LHCN-M2 (cell line): ENCODE results near the gene YAF2. TPM values are rescaled to one million over a fixed set of nuclear protein-coding genes. Genes with fewer than 3 reads are reported as not detected.
"Not testable (repeated sequence)": the region's sequence is repeated elsewhere in the genome, so short reads cannot be mapped to it uniquely, and the experiment has no call there.

Source experiments
- DNase-seq: peaks from one replicate; pipeline ENCODE4 v3.0.0-alpha.2; 2012; ENCODE audit warnings: low read depth
- total RNA-seq: library from RNA; depleted of rRNA; stranded (reverse); fragments of >200 nt; gene quantifications from 2 replicates; pipeline ENCODE4 v1.2.3, GENCODE V29; 2014

YAF2 gene
- total RNA-seq, 1 experiment from 2014 or later: 17.7 TPM

- no peak for DNase-seq
Measured at GRCh38 chr12:42255221-42255865, 17.3 kb upstream of the YAF2 start.

DNA sequence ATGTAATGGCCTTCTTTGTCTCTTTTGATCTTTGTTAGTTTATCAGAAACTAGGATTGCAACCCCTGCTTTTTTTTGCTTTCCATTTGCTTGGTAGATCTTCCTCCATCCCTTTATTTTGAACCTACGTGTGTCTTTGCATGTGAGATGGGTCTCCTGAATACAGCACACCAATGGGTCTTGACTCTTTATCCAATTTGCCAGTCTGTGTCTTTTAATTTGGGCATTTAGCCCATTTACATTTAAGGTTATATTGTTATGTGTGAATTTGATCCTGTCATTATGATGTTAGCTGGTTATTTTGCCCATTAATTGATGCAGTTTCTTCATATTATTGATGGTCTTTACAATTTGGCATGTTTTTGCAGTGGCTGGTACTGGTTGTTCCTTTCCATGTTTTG lies 14.6 kb upstream of the YAF2 start:
- not testable (repeated sequence) for DNase-seq

- DNase-seq: not testable (repeated sequence)
Measured at GRCh38 chr12:42249033-42249432, 11.0 kb upstream of the YAF2 start.

DNA sequence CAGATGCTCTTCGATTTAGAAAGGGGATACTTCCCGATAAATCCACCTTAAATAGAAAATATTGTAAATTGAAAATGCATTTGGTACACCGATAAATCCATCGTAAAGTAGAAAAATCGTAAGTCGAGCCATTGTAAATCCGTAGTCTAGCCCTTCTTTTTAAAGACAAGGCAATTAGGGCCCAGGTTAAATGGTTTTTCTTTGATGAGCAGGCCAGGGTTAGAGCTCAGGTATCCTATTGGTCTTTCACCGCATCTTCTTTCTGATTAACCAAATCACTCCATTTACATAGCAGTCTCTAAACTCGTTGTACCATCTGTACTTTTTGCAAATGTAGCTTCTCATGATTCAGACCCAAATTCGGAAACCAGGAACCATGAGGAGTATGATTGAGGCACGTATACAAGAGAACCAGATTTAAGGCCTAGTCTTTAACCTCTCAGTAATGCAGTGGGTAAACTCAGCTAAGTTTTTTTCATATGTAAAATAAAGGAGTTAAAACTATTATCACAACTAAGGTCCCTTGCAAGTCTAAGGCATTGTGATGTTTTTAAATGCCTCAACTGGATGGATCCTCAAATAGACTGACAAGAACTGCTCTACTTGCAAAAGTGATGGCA lies 2.2 kb upstream of the YAF2 start:
- DNase-seq: no peak

- DNase-seq: no peak
Measured at GRCh38 chr12:42237853-42238239, 202 bp downstream of the YAF2 start.

DNA sequence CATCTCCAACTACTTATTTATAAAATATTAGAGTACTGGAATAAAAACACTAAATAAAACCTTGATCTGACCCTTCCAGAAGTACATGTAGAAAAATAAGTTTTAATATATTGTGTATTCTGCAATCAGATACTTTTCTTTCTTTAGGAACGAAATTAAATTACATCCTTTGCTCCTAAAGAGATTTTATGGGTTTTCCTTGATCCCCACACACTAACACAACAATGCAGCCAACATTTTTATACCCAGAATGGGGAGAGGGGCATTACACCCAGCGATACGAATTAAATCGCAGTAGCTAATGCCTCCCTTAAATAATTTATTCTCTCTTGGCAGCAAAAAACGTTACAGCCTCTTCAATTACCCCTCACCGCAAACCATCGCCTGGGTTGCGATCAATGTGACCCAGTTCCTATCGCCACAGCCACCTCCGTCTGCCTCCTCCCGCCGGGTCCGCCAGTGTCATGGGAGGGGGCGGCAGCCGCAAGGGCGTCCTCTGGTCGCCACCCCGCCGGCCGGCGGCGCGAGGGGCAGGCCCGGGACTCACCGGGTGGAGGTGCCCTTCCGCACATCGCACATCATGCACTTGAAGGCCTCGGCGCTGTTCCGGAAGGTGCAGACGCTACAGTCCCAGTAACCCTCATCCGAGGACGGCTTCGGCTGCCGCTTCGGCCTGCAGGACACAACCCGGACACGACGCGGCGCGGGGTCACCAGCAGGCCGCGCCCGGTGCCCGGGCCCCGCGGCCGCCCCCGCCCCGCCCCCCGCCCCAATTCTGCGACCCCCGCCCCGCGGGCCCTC lies 796 bp downstream of the YAF2 start:
- DNase-seq: peak; percentile 80

DNA sequence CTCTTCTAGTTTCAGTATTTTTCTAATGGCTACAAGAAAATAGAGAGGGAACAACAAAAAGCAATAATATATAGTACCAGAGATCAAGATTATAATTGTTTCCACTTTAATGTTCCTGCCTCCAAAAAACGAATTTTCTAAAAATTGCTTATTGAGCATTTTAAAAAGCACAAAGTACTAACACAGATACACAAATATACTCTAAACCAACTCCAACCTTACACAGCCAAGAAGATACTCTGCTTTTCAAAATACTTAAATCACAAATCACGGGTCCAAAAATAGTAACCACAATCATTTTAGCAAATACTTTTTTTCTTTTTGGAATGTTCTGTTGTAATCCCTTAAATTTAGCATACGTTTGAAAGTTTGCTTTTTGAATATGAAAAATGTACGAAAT lies 2.0 kb downstream of the YAF2 start:
- no peak for DNase-seq

DNA sequence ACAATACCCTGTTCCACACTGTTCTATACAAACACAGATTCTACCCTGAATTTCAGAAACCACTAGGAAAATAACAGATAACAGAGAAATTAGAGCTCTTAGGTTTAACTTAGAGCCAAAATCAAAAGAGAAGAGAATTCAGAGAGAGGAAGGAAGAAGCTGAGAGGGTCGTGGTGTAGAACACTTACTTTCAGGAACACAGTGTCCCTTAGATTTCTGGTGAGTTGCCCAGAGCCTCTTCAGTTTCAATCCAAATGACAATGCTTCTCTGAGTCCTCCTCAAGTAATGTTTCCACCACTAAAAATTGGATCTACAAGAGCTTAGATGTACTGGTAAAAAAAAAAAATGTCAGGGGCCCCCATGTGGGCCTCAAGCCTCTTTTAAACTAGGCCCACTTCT lies 2.6 kb downstream of the YAF2 start:
- no peak for DNase-seq

DNA sequence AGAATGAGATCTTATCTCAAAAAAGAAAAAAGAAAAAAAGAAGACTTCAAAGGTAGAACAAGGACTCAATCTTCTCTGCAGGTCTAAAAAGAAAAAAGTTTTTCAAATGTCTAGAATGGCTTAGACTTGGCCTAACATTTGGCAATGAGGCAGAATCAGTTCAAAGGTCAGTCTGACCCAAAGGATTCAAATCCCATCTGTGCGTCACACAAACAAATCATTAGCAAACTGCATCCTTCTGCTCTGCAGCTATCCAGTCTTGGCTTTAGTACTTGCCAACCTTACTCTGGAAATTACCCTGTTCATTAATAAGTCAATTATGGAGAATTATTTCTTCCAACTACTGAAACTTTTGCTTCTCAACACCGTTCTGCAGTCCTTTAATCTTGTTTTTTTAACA lies 3.1 kb downstream of the YAF2 start:
- no peak for DNase-seq

- DNase-seq: not testable (repeated sequence)
Measured at GRCh38 chr12:42227525-42227924, 10.5 kb downstream of the YAF2 start.

GRCh38 chr12:42224501-42224900 lies 13.5 kb downstream of the YAF2 start:
- DNase-seq: not testable (repeated sequence)

DNA sequence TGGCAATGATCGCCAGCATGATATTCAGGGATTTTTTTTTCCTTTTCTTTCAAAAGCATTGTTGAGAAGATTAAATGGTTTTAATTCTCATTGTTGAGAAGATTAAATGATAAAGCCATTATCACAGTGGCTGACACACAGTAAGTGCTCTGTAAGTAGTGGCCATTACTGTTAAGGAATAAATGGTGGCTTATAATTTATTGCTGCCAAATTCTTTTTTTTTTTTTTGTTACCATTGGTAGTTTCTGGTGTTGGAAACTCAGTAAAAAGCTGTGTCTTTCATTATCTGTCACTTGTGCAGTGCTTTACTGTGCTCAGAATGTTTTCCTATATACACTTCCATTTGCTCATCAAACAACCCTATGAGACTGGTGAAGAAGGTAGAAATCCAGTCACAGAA lies 15.3 kb downstream of the YAF2 start:
- no peak for DNase-seq

- no peak for DNase-seq
Measured at GRCh38 chr12:42221726-42222125, 16.3 kb downstream of the YAF2 start.

DNA sequence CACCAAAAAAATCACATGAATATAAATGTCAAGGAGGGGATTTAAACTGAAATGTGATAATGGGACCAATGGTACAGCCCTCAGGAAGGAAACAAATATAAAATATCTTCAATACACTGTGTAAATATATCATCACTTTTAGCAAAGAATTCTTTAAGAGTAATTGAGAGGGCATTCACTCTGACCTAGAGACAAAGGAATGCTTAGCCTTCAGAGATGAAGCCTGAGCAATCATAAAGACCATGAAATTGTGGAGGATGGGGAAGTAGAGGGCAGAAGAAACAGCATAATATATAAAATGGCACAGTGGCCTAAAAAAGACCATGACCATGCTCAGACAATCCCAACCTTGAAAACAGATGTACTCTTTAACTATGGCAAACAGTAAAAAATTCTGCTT lies 20.4 kb downstream of the YAF2 start:
- DNase-seq: peak; percentile 38

- no peak for DNase-seq
Measured at GRCh38 chr12:42216737-42217136, 21.3 kb downstream of the YAF2 start.

GRCh38 chr12:42215759-42216158 lies 22.3 kb downstream of the YAF2 start:
- DNase-seq: not testable (repeated sequence)

DNA sequence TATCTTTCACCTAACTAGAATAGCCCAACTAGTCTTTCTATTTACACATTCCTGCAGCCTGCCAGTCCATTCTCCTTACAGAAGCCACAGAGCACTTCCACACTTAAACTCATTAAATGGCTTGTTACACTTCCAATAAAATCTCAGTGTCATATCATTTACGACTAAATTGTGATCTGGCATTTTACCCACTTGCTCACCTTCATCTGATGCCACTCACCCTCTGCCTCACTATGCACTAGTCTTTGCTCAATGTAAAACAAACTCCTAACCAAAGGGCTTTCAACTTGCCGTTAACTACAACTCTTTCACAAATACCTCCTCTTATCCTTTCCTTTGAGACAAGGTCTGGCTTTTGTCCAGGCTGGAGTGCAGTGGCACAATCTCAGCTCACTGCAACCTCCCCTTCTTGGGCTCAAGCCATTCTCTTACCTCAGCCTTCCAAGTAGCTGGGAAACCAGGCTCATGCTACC lies 24.1 kb downstream of the YAF2 start:
- no peak for DNase-seq

DNA sequence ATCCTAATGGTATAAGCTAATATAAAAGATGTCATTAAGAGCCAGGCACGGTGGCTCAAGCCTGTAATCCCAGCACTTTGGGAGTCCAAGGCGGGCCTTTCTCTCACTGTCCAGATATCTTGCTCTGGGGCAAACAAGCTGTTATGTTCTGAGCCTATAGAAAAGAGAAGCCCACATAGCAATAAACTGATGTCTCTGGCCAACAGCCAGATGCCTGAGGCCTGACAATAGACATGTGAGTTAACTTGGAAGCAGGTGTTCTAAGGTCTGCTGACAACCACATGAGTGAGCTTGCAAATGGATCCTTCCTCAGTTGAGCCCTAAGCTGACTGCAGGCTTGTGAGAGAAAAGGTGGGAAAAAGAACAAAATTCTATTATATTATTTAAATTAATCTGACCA lies 25.0 kb downstream of the YAF2 start:
- peak; percentile 66 for DNase-seq

DNA sequence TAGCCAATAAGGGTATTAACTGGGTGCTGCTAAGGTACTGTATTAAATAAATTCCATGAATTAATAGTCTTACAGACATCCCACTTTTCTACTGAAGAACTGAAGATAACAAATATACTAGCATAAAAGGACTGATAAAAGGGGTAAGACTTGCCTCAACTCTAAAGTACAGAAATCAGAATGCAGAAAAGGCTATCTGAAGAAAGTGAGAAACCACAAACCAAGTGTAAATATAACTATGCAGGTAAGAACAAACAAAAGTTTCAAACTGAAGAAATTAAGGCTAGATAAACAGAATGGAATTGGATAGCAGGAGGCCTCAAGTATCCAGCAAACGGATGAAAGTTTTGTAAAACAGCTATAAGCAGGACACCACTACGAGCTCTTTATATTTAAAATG lies 29.5 kb downstream of the YAF2 start:
- no peak for DNase-seq

DNA sequence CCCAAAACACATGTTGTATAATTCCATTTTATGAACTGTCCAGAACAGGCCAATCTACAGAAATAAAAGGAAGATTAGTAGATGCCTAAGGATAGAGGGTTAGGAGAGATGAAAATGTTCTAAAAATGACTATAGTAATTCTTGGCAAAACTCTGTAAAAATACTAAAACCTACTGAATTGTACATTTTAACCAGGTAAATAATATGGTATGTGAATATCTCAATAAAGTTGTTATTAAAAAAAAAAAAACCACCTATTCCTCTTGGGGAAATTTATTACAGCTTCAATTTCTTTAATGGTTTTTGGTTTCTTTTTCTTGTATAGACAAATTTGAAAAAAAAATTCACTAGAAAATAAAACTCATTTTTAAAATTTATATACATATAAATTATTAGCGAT lies 33.2 kb downstream of the YAF2 start:
- DNase-seq: no peak

- no peak for DNase-seq
Measured at GRCh38 chr12:42204362-42204761, 33.7 kb downstream of the YAF2 start.

DNA sequence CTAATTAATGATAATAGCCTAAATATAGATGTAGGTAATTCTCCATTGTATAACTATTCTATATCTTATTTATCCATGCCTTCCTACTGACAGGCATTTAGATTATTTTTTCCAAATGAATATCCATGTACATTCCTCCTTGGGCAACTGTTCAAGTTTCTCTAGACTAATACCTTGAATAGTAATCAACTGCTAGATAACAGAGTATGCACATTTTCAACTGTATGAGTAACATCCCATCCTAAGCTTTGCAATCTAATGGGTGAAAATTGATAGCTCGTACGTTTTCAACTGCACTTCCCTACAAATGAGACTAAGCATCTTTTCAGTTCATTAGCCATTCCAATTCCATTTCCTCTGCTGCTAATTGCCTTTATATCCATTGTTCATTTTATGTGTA lies 37.0 kb downstream of the YAF2 start:
- DNase-seq: no peak

DNA sequence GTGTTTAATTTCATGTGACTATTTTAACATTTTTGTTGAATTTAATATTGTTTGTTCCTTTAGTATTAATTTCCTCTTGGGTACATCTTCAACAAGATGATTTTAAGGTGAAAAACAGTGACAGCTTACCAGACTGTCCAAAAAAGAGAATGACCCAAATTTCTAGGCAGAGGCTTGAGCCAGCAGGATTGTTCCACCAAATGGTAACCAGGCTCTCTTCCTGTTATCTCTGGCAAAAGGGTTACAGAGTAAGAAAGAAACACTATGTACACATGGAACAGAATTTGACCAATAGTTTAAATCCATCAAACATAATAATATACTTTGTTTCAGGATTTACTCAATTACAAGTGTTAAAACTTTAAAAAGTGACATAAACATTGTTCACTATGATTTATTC lies 39.0 kb downstream of the YAF2 start:
- DNase-seq: no peak
